ENCODE measurements around the gene OR51V1. TPM values are rescaled to one million over a fixed set of nuclear protein-coding genes. Genes with fewer than 3 reads are reported as not detected.

The OR51V1 gene
- total and polyA plus RNA-seq, 2 of the 4 experiments (the other 2 are of a cell fraction): not detected

GRCh38 chr11:5223146-5223545, 22.7 kb upstream of the OR51V1 start:
- H3K56ac ChIP-seq (ENCODE audit: extremely low read depth, insufficient read depth, low read length): no peak overlapping the region
- no TSS peak for BruUV-seq (replicated peaks)
- H2AK9ac ChIP-seq (replicated peaks; ENCODE audit: low read depth, low read length, poor library complexity): no peak overlapping the region
- no peaks in the 10 kb centered on the region for H3K9me3 ChIP-seq (ENCODE audit: control insufficient read depth, insufficient read depth, low read length)
- no peak overlapping the region for H4K5ac ChIP-seq (ENCODE audit: low read depth, low read length)
- H3K14ac ChIP-seq (replicated peaks; ENCODE audit: low read depth, low read length): no peak overlapping the region
- in situ Hi-C loops (cut with MboI; ENCODE audit: low sequenced_read_pairs) (no loop called here), intact Hi-C loops (cut with micrococcal nuclease) (no loop called here), dilution Hi-C loops (cut with HindIII; ENCODE audit: low sequenced_read_pairs, unreplicated experiment) (no loop called here)
- H3K79me1 ChIP-seq (ENCODE audit: low read depth in 1 of 2, low read length in 2 of 2): no peaks in the 10 kb centered on the region
- H2AK5ac ChIP-seq (ENCODE audit: low read depth, low read length): no peak overlapping the region
- H3K18ac ChIP-seq (ENCODE audit: low read depth, low read length): peak overlapping the region; percentile 12; the same call in 1 of the 2 replicates
- H2BK120ac ChIP-seq (ENCODE audit: low read depth, low read length): peak overlapping the region; percentile 54; the same call in 1 of the 2 replicates
- H3K36me3 ChIP-seq (ENCODE audit: control insufficient read depth, insufficient read depth, low read length): no peaks in the 10 kb centered on the region
- H3K4me2 ChIP-seq (ENCODE audit: low read depth, low read length): no peak overlapping the region
- no peaks in the 10 kb centered on the region for H3K4me1 ChIP-seq (ENCODE audit: control insufficient read depth, insufficient read depth, low read length)
- peak overlapping the region; percentile 47; the same call in 1 of the 2 replicates for H4K91ac ChIP-seq (ENCODE audit: insufficient read depth, low read depth, low read length)
- ChIA-PET CTCF (no interaction called here), POLR2A (ENCODE audit: unreplicated experiment) (no interaction called here)
- H3K4ac ChIP-seq (ENCODE audit: low read depth, low read length): no peak overlapping the region
- no peak overlapping the region for H3K27ac ChIP-seq (ENCODE audit: insufficient read depth, low read length)
- no peaks in the 10 kb centered on the region for H3K27me3 ChIP-seq (ENCODE audit: control insufficient read depth, insufficient read depth, low read length)
- DNase-seq (no peak), ATAC-seq (ENCODE audit: low read depth) (no peak)
- H3K4me3 ChIP-seq (ENCODE audit: insufficient read depth, low read depth, low read length): no peak overlapping the region
- TF ChIP-seq CTCF (conservative IDR thresholded peaks at IDR 0.05; ENCODE audit: low read depth, low read length) (no peak), CEBPB (IDR thresholded peaks at IDR 0.05; ENCODE audit: low read depth, low read length) (no peak)
- peak overlapping the region; percentile 78 for H2BK5ac ChIP-seq (ENCODE audit: low read depth, low read length, poor library complexity, severe bottlenecking)
- no peak overlapping the region for H4K8ac ChIP-seq (ENCODE audit: low read depth in 2 of 2, low read length in 2 of 2)
- H3K23ac ChIP-seq (ENCODE audit: low read depth, low read length): no peak overlapping the region
- H3K9me1 ChIP-seq (ENCODE audit: insufficient read depth, low read length): no peaks in the 10 kb centered on the region
- no peak overlapping the region for H2BK15ac ChIP-seq (ENCODE audit: low read depth, low read length)
- no peak overlapping the region for H3K9ac ChIP-seq (ENCODE audit: low read depth, low read length)
- WGBS, 2 experiments (ENCODE audit: extremely low coverage in 2 of 2, insufficient read length in 1 of 2): no CpG with 5 or more reads among the region's 6 CpGs
- H2BK20ac ChIP-seq (ENCODE audit: low read depth, low read length): 0 out of 2 replicates have a peak overlapping the region, but pooled peaks have one; percentile 14
- H4K20me1 ChIP-seq (ENCODE audit: insufficient read depth, low read length): no peaks in the 10 kb centered on the region
- H2AFZ ChIP-seq (replicated peaks; ENCODE audit: low read length, poor library complexity): no peak overlapping the region

Measured in IMR-90 (cell line).